Left kidney (tissue), 2 donors: ENCODE measurements around the gene ARMC7. TPM values are rescaled to one million over a fixed set of nuclear protein-coding genes. Genes with fewer than 3 reads are reported as not detected.
A peak's percentile ranks its signal among the peaks of the same experiment; 100 is the strongest.
"Not testable (repeated sequence)": the region's sequence is repeated elsewhere in the genome, so short reads cannot be mapped to it uniquely, and the experiment has no call there.

Source experiments
- DNase-seq: peaks from one replicate; pipeline ENCODE4 v3.0.0-alpha.2; 2013
- polyA plus RNA-seq: library from polyadenylated mRNA; unstranded; fragments of 120-200 nt; gene quantifications from one replicate; pipeline ENCODE4 v1.2.1, GENCODE V29; 2013; ENCODE audit not compliant: insufficient read length

The ARMC7 gene
- polyA plus RNA-seq, 1 donor, result 14.0 TPM

- no peak for DNase-seq
These were observed 19.1 kb downstream of the ARMC7 start for GRCh38 chr17:75128694-75129505.

- DNase-seq, result no peak
These were observed 19.8 kb downstream of the ARMC7 start for GRCh38 chr17:75129576-75129975.

- no peak for DNase-seq
These were observed 20.4 kb downstream of the ARMC7 start for GRCh38 chr17:75130059-75130631.

- DNase-seq, result peak; percentile 63
These were observed 21.0 kb downstream of the ARMC7 start for GRCh38 chr17:75130632-75131277.

GRCh38 chr17:75131278-75132017, 21.7 kb downstream of the ARMC7 start, which contains the start of gene NT5C:
TSS of gene NT5C (minus strand) at chr17:75131742. CDS start at chr17:75131707, 35 bp downstream.
- peak; percentile 86 for DNase-seq

- not testable (repeated sequence) for DNase-seq
These were observed 22.5 kb downstream of the ARMC7 start for GRCh38 chr17:75132018-75133000.

- DNase-seq, result no peak
These were observed 23.2 kb downstream of the ARMC7 start for GRCh38 chr17:75133001-75133400.

GRCh38 chr17:75133607-75134347, 24.0 kb downstream of the ARMC7 start:
- not testable (repeated sequence) for DNase-seq

- DNase-seq, result no peak
These were observed 25.7 kb downstream of the ARMC7 start for GRCh38 chr17:75135452-75135851.

GRCh38 chr17:75135946-75136345, 26.2 kb downstream of the ARMC7 start:
- no peak for DNase-seq

GRCh38 chr17:75137762-75138161, 28.0 kb downstream of the ARMC7 start:
- DNase-seq, result not testable (repeated sequence)

- no peak for DNase-seq
These were observed 28.8 kb downstream of the ARMC7 start for GRCh38 chr17:75138519-75138918.

- no peak for DNase-seq
These were observed 32.6 kb downstream of the ARMC7 start for GRCh38 chr17:75142236-75142971.

- DNase-seq, result no peak
These were observed 35.2 kb downstream of the ARMC7 start for GRCh38 chr17:75144816-75145512.

GRCh38 chr17:75146592-75146991, 36.8 kb downstream of the ARMC7 start:
- DNase-seq, result no peak

GRCh38 chr17:75147878-75148546, 38.2 kb downstream of the ARMC7 start:
- no peak for DNase-seq

GRCh38 chr17:75151930-75152329, 42.2 kb downstream of the ARMC7 start:
- DNase-seq, result peak; percentile 38

GRCh38 chr17:75152523-75152921, 42.8 kb downstream of the ARMC7 start:
- no peak for DNase-seq
